SW 1271 (cell line): ENCODE results near the gene SLC6A13.
"Not testable (repeated sequence)": the region's sequence is repeated elsewhere in the genome, so short reads cannot be mapped to it uniquely, and the experiment has no call there.

Source experiments
- DNase-seq, 2 experiments: peaks; one replicate each; lab custom pipeline; 2025; lab: John Stamatoyannopoulos, UW

SLC6A13 gene

GRCh38 chr12:262817-263216 is at the start of gene SLC6A13:
SLC6A13 (minus strand) TSS chr12:262836; CDS start chr12:260052, 2,784 bp downstream.
- no peak for DNase-seq

- no peak for DNase-seq
Observed at GRCh38 chr12:308511-308910, 45.9 kb upstream of the SLC6A13 start.

GRCh38 chr12:307406-307805 is 44.8 kb upstream of the SLC6A13 start:
- DNase-seq: no peak

- no peak for DNase-seq
Observed at GRCh38 chr12:304805-305204, 42.2 kb upstream of the SLC6A13 start.

GRCh38 chr12:302766-303165 is 40.1 kb upstream of the SLC6A13 start:
- not testable (repeated sequence) for DNase-seq

GRCh38 chr12:300166-300565 is 37.5 kb upstream of the SLC6A13 start:
- DNase-seq: not testable (repeated sequence)

- DNase-seq: not testable (repeated sequence)
Observed at GRCh38 chr12:299511-299910, 36.9 kb upstream of the SLC6A13 start.

- DNase-seq: not testable (repeated sequence)
Observed at GRCh38 chr12:298059-298458, 35.4 kb upstream of the SLC6A13 start.

GRCh38 chr12:295132-295531 is 32.5 kb upstream of the SLC6A13 start:
- no peak for DNase-seq

- no peak for DNase-seq
Observed at GRCh38 chr12:293199-293598, 30.6 kb upstream of the SLC6A13 start.

- peak in 1 of 2 experiments; percentile 15 for DNase-seq
Observed at GRCh38 chr12:292186-292585, 29.6 kb upstream of the SLC6A13 start.

- DNase-seq: no peak
Observed at GRCh38 chr12:291153-291723, 28.6 kb upstream of the SLC6A13 start.

GRCh38 chr12:288687-289086 is 26.1 kb upstream of the SLC6A13 start:
- no peak for DNase-seq

GRCh38 chr12:286531-287300 is 24.1 kb upstream of the SLC6A13 start:
- DNase-seq: no peak

- no peak for DNase-seq
Observed at GRCh38 chr12:278046-278445, 15.4 kb upstream of the SLC6A13 start.

GRCh38 chr12:275812-276211 is 13.2 kb upstream of the SLC6A13 start:
- no peak for DNase-seq

GRCh38 chr12:273382-273781 is 10.7 kb upstream of the SLC6A13 start:
- no peak for DNase-seq

- no peak for DNase-seq
Observed at GRCh38 chr12:272942-273341, 10.3 kb upstream of the SLC6A13 start.

- no peak for DNase-seq
Observed at GRCh38 chr12:271161-271560, 8.5 kb upstream of the SLC6A13 start.

- no peak for DNase-seq
Observed at GRCh38 chr12:269191-269590, 6.6 kb upstream of the SLC6A13 start.

- no peak for DNase-seq
Observed at GRCh38 chr12:268483-268840, 5.8 kb upstream of the SLC6A13 start.

- DNase-seq: no peak
Observed at GRCh38 chr12:267581-268482, 5.2 kb upstream of the SLC6A13 start.

- no peak for DNase-seq
Observed at GRCh38 chr12:265096-265495, 2.5 kb upstream of the SLC6A13 start.
